ENCODE measurements around the gene UPK1B.
"Not testable (repeated sequence)": the region's sequence is repeated elsewhere in the genome, so short reads cannot be mapped to it uniquely, and the experiment has no call there.

GRCh38 chr3:119132291-119132690 lies 41.1 kb upstream of the UPK1B start:
- TF ChIP-seq CTCF, POLR2A, EP300, POLR2AphosphoS5 (IDR thresholded peaks at IDR 0.05): not testable (repeated sequence)

Measured in suprapubic skin (tissue), 4 donors.